ENCODE results near the gene SPATA31E1.

SPATA31E1 gene

GRCh38 chr9:87863882-87864465 lies 18.7 kb upstream of the SPATA31E1 start:
- no peak for FAIRE-seq

- FAIRE-seq, result no peak
Measured at GRCh38 chr9:87864915-87865314, 17.8 kb upstream of the SPATA31E1 start.

GRCh38 chr9:87865626-87866025 lies 17.1 kb upstream of the SPATA31E1 start:
- no peak for FAIRE-seq

GRCh38 chr9:87867391-87867790 lies 15.3 kb upstream of the SPATA31E1 start:
- FAIRE-seq, result no peak

- no peak for FAIRE-seq
Measured at GRCh38 chr9:87868175-87868574, 14.5 kb upstream of the SPATA31E1 start.

GRCh38 chr9:87868635-87869034 lies 14.0 kb upstream of the SPATA31E1 start:
- no peak for FAIRE-seq

GRCh38 chr9:87869082-87869481 lies 13.6 kb upstream of the SPATA31E1 start:
- no peak for FAIRE-seq

- no peak for FAIRE-seq
Measured at GRCh38 chr9:87871425-87872078, 11.1 kb upstream of the SPATA31E1 start.

- no peak for FAIRE-seq
Measured at GRCh38 chr9:87872079-87872624, 10.5 kb upstream of the SPATA31E1 start.

GRCh38 chr9:87873607-87874303 lies 8.9 kb upstream of the SPATA31E1 start:
- FAIRE-seq, result no peak

- FAIRE-seq, result no peak
Measured at GRCh38 chr9:87874304-87874623, 8.4 kb upstream of the SPATA31E1 start.

GRCh38 chr9:87875060-87875459 lies 7.6 kb upstream of the SPATA31E1 start:
- no peak for FAIRE-seq

GRCh38 chr9:87875831-87876545 lies 6.7 kb upstream of the SPATA31E1 start:
- FAIRE-seq, result no peak

GRCh38 chr9:87876708-87877107 lies 6.0 kb upstream of the SPATA31E1 start:
- no peak for FAIRE-seq

- no peak for FAIRE-seq
Measured at GRCh38 chr9:87878989-87879511, 3.6 kb upstream of the SPATA31E1 start.

GRCh38 chr9:87880116-87880515 lies 2.6 kb upstream of the SPATA31E1 start:
- no peak for FAIRE-seq

GRCh38 chr9:87880683-87881082 lies 2.0 kb upstream of the SPATA31E1 start:
- FAIRE-seq, result no peak

GRCh38 chr9:87883274-87883673 lies 597 bp downstream of the SPATA31E1 start:
- FAIRE-seq, result no peak

- FAIRE-seq, result no peak
Measured at GRCh38 chr9:87883990-87884389, 1.3 kb downstream of the SPATA31E1 start.

- FAIRE-seq, result no peak
Measured at GRCh38 chr9:87884578-87885459, 2.1 kb downstream of the SPATA31E1 start.

- no peak for FAIRE-seq
Measured at GRCh38 chr9:87885484-87886189, 3.0 kb downstream of the SPATA31E1 start.

All from islet of Langerhans (tissue), 1 donor.